NCI-H2107 (cell line): Measurements from ENCODE around the gene OR2G3.

Experiments
- DNase-seq: peaks from one replicate; lab custom pipeline; 2025; lab: John Stamatoyannopoulos, UW

The OR2G3 gene

GRCh38 chr1:247605286-247605685, at the start of gene OR2G3:
TSS of gene OR2G3 (plus strand) at chr1:247605586. CDS start at chr1:247605586, 0 bp downstream.
- no peak for DNase-seq

GRCh38 chr1:247557926-247558674, 47.3 kb upstream of the OR2G3 start:
- no peak for DNase-seq

GRCh38 chr1:247561711-247562110, 43.7 kb upstream of the OR2G3 start:
- DNase-seq, result no peak

- no peak for DNase-seq
Measured at GRCh38 chr1:247562198-247562597, 43.2 kb upstream of the OR2G3 start.

GRCh38 chr1:247574236-247574635, 31.1 kb upstream of the OR2G3 start:
- no peak for DNase-seq

GRCh38 chr1:247574664-247575063, 30.7 kb upstream of the OR2G3 start:
- DNase-seq, result no peak

- DNase-seq, result no peak
Measured at GRCh38 chr1:247576514-247576913, 28.9 kb upstream of the OR2G3 start.

GRCh38 chr1:247578946-247579460, 26.4 kb upstream of the OR2G3 start:
- no peak for DNase-seq

- DNase-seq, result no peak
Measured at GRCh38 chr1:247588060-247588459, 17.3 kb upstream of the OR2G3 start, which contains the start of gene OR2G2. TSS of gene OR2G2 (plus strand) at chr1:247588360. CDS start at chr1:247588360, 0 bp downstream.

- no peak for DNase-seq
Measured at GRCh38 chr1:247613405-247613804, 8.0 kb downstream of the OR2G3 start.

- DNase-seq, result no peak
Measured at GRCh38 chr1:247614625-247615024, 9.2 kb downstream of the OR2G3 start.

- DNase-seq, result no peak
Measured at GRCh38 chr1:247627951-247628350, 22.6 kb downstream of the OR2G3 start.

- no peak for DNase-seq
Measured at GRCh38 chr1:247638011-247638410, 32.6 kb downstream of the OR2G3 start.

GRCh38 chr1:247638781-247639180, 33.4 kb downstream of the OR2G3 start:
- no peak for DNase-seq

GRCh38 chr1:247639381-247639981, 34.1 kb downstream of the OR2G3 start:
- no peak for DNase-seq

GRCh38 chr1:247642742-247643141, 37.4 kb downstream of the OR2G3 start:
- no peak for DNase-seq

GRCh38 chr1:247646867-247647266, 41.5 kb downstream of the OR2G3 start:
- DNase-seq, result no peak

GRCh38 chr1:247647864-247648263, 42.5 kb downstream of the OR2G3 start:
- no peak for DNase-seq

- no peak for DNase-seq
Measured at GRCh38 chr1:247653040-247653439, 47.7 kb downstream of the OR2G3 start.
